Natural killer cell (primary cell): ENCODE measurements around the gene TWIST2. TPM values are rescaled to one million over a fixed set of nuclear protein-coding genes. Genes with fewer than 3 reads are reported as not detected.

Experiments
- ATAC-seq, 3 donors: fragments of 150-1000 bp in 2 of 3; fragments of 200-7000 bp in 1 of 3; cut with Tn5 transposase; 1 replicate in 1 of 3; 2 replicates in 2 of 3; pipeline ENCODE4 v1.10.0; 2021; ENCODE audit warnings: mild to moderate bottlenecking in 2 of 3, moderate library complexity in 2 of 3
- DNase-seq, 2 donors: peaks; one replicate each; pipeline versions ENCODE4 v3.0.0 to v3.0.0-alpha.2; 2013 to 2021; ENCODE audit warnings: mixed read lengths in 1 of 2
- H3K27ac ChIP-seq: one replicate; pipeline ENCODE4 v1.5.1; 2013; ENCODE audit warnings: mild to moderate bottlenecking, low read length
- H3K27me3 ChIP-seq: one replicate; pipeline ENCODE4 v1.6.1; 2013; ENCODE audit warnings: low read length; ENCODE audit not compliant: control insufficient read depth, insufficient read depth
- H3K36me3 ChIP-seq: one replicate; pipeline ENCODE4 v1.6.1; 2013; ENCODE audit warnings: low read length; ENCODE audit not compliant: control insufficient read depth, insufficient read depth
- H3K4me1 ChIP-seq: one replicate; pipeline ENCODE4 v1.6.1; 2013; ENCODE audit warnings: low read length; ENCODE audit not compliant: control insufficient read depth, insufficient read depth
- H3K4me3 ChIP-seq: one replicate; pipeline ENCODE4 v1.5.1; 2013; ENCODE audit warnings: low read length
- H3K9me3 ChIP-seq: one replicate; pipeline ENCODE4 v1.6.1; 2013; ENCODE audit warnings: low read length; ENCODE audit not compliant: control insufficient read depth, insufficient read depth
- H3K27ac Mint-ChIP-seq, 2 donors: one replicate each; pipeline ENCODE4 v1.8.0; 2022; ENCODE audit warnings: mild to moderate bottlenecking in 2 of 2, mixed read lengths in 2 of 2, moderate library complexity in 1 of 2
- H3K27me3 Mint-ChIP-seq, 2 donors: one replicate each; pipeline ENCODE4 v1.8.0; 2022; ENCODE audit warnings: low read depth in 2 of 2, mixed read lengths in 2 of 2
- H3K36me3 Mint-ChIP-seq: one replicate; pipeline ENCODE4 v1.8.0; 2022; ENCODE audit warnings: mixed read lengths
- H3K4me1 Mint-ChIP-seq, 2 donors: one replicate each; pipeline ENCODE4 v1.8.0; 2022; ENCODE audit warnings: mixed read lengths in 2 of 2
- H3K4me3 Mint-ChIP-seq: one replicate; pipeline ENCODE4 v1.8.0; 2022; ENCODE audit warnings: mild to moderate bottlenecking, moderate library complexity, mixed read lengths
- H3K9me3 Mint-ChIP-seq, 2 donors: one replicate each; pipeline ENCODE4 v1.8.0; 2022; ENCODE audit warnings: mixed read lengths in 2 of 2
- WGBS: methylation state at CpG from one replicate; pipeline ENCODE4 v1.1.7; 2013; ENCODE audit warnings: missing lambda C conversion rate; ENCODE audit not compliant: insufficient coverage; 5-methylcytosine and 5-hydroxymethylcytosine counted together
- intact Hi-C: fragments of 100-400 bp; cut with micrococcal nuclease; formaldehyde crosslinking; loops from one replicate; pipeline ENCODE4 v1.14.2; 2022
- total RNA-seq, 4 donors: library from RNA; stranded (reverse); fragments of 120-200 nt in 1 of 4; gene quantifications; one replicate each; pipeline versions ENCODE4 v1.2.3 to v1.2.4, GENCODE V29; 2013 to 2022
- TF ChIP-seq, protein P1 (sequence below): fragments of 200-600 bp; IDR thresholded peaks from one replicate; pipeline ENCODE4 v1.8.0; 2022; ENCODE audit warnings: antibody characterized with exemption

The TWIST2 gene
- total RNA-seq, 3 donors from 2014 or later (not counting 1 experiment from before 2014, with no cell fraction given) = not detected

DNA sequence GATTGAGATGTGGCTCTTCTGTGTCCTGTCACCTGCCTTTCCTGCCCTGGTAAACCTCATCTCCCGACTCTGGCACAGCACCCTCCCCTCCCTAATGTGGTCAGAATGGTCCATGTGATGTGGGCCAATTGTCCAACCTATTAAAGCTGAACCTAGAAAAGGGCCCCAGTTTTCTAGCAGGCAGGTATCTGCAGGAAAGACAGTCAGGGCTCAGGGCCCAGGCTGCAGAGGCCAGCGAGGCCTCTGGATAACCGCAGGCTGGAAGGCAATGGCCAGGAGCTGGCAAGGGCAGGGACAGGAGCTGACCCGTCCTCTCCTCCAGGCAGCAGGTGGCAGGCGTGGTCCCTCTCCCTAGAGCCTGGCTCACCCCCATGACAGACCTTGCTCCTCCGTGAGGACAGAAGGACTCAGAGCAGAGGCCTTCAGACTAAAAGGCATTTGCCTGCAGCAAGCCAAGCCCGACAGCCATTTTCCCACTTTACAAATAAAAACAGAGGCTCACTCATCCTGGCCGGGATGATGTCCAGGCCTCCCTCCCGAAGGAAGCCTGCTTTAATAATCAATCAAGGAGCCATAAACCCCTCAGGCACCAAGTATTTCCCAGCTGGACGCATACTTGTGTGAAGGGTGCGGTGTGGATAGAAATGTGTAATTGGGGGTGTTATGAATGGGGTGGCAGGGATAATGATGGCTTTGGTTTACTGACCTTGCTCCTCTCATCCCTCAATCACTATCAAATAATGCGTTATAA, 107.1 kb downstream of the TWIST2 start:
- no peaks in the 10 kb centered on the region for H3K4me1 ChIP-seq
- H3K27me3 Mint-ChIP-seq = peaks cover 26 to 67% of the 10 kb centered on the region in 2 donors
- TF ChIP-seq, protein P1, sequence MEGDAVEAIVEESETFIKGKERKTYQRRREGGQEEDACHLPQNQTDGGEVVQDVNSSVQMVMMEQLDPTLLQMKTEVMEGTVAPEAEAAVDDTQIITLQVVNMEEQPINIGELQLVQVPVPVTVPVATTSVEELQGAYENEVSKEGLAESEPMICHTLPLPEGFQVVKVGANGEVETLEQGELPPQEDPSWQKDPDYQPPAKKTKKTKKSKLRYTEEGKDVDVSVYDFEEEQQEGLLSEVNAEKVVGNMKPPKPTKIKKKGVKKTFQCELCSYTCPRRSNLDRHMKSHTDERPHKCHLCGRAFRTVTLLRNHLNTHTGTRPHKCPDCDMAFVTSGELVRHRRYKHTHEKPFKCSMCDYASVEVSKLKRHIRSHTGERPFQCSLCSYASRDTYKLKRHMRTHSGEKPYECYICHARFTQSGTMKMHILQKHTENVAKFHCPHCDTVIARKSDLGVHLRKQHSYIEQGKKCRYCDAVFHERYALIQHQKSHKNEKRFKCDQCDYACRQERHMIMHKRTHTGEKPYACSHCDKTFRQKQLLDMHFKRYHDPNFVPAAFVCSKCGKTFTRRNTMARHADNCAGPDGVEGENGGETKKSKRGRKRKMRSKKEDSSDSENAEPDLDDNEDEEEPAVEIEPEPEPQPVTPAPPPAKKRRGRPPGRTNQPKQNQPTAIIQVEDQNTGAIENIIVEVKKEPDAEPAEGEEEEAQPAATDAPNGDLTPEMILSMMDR = no peak
- H3K4me3 ChIP-seq = no peak overlapping the region
- H3K27me3 ChIP-seq = peaks cover 3% of the 10 kb centered on the region
- no peak for DNase-seq
- intact Hi-C loops = no loop called here
- 74% methylated on average over 8 of the region's 12 CpGs for WGBS
- H3K36me3 ChIP-seq = no peaks in the 10 kb centered on the region
- H3K9me3 ChIP-seq = no peaks in the 10 kb centered on the region
- H3K27ac ChIP-seq = no peak overlapping the region
- no peaks in the 10 kb centered on the region for H3K4me1 Mint-ChIP-seq
- no peaks in the 10 kb centered on the region for H3K36me3 Mint-ChIP-seq
- ATAC-seq = no peak
- H3K4me3 Mint-ChIP-seq = no peak overlapping the region
- H3K27ac Mint-ChIP-seq = no peak overlapping the region
- no peaks in the 10 kb centered on the region for H3K9me3 Mint-ChIP-seq

DNA sequence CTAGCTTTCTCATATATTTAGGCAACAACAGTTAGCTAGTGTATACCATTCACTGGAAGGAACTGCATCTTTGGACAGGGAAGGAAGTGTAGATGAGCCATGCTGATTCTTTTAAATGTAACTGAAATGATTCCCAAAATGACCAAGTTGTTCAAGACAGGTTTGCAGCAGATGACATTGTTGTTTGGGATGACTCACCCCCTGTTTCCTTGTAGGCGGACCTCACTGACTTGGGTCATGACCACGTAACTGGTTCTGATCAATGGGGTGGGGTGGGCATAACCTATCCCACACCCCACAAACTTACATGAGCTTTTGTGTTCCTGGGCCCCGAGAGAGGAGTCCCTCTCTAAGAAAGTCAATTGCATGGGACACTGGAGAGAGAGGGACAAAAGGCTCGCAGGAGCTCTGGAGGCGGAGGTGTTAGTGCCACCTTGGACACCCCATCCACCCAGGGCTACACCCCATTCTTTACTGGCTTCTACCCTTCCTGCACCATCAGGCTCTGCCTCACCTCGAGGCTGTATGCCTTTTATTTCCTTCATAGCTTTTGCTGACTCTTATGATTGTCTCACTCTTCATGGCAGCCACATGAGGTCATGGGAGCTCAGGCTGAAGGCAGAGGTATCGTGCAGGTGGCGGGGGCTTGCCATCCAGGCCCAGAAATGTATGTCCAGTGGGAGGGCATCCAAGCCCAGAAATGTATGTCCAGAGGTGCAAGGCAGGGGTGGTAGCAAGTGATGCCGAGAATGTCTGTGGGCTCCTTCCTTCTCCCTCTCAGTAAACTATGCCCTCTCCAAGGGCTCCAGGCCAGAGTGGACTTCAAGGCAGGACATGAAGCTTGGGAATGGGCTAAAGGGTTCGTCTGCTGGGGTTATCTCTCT, 108.0 kb downstream of the TWIST2 start:
- ATAC-seq (no peak), DNase-seq (no peak)
- WGBS = 68% methylated on average over 8 of the region's 10 CpGs
- Histone ChIP-seq H3K9me3 (no peaks in the 10 kb centered on the region), H3K36me3 (no peaks in the 10 kb centered on the region), H3K27me3 (peaks cover 3% of the 10 kb centered on the region), H3K27ac (no peak overlapping the region), H3K4me1 (no peaks in the 10 kb centered on the region), H3K4me3 (no peak overlapping the region)
- no peaks in the 10 kb centered on the region for H3K36me3 Mint-ChIP-seq
- H3K4me1 Mint-ChIP-seq = no peaks in the 10 kb centered on the region
- H3K9me3 Mint-ChIP-seq = no peaks in the 10 kb centered on the region
- intact Hi-C loops = no loop called here
- H3K27ac Mint-ChIP-seq = no peak overlapping the region
- TF ChIP-seq, protein P1 = no peak
- peaks cover 31 to 76% of the 10 kb centered on the region in 2 donors for H3K27me3 Mint-ChIP-seq
- H3K4me3 Mint-ChIP-seq = no peak overlapping the region

DNA sequence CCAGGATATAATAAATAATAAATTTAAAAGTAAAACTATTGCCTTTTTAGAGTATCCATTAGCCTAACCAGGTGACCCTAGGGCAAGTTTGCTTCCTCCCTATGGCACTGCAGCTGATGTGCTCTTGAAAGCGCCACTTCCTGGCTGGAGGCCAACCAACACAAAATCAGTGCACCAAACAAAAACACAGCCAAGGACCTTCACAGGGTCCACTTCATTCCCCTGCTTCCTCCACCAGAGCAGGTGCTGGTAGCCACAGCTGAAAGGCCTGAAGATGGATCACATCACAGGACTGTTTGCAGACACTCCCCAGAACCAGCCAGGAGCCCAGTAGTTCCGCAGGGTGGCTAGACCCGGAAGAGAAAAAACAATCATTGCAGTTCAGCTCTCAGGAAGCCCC, 108.8 kb downstream of the TWIST2 start:
- DNase-seq = no peak
- H3K4me1 ChIP-seq = no peaks in the 10 kb centered on the region
- no peaks in the 10 kb centered on the region for H3K9me3 Mint-ChIP-seq
- ATAC-seq = no peak
- WGBS = 83% methylated on average over 3 of the region's 3 CpGs
- H3K4me1 Mint-ChIP-seq = no peaks in the 10 kb centered on the region
- H3K27ac Mint-ChIP-seq = no peak overlapping the region
- H3K27me3 Mint-ChIP-seq = peaks cover 32 to 83% of the 10 kb centered on the region in 2 donors
- intact Hi-C loops = no loop called here
- no peak overlapping the region for H3K27ac ChIP-seq
- no peaks in the 10 kb centered on the region for H3K36me3 ChIP-seq
- no peak overlapping the region for H3K4me3 ChIP-seq
- no peak overlapping the region for H3K4me3 Mint-ChIP-seq
- peaks cover 3% of the 10 kb centered on the region for H3K27me3 ChIP-seq
- H3K36me3 Mint-ChIP-seq = no peaks in the 10 kb centered on the region
- H3K9me3 ChIP-seq = no peaks in the 10 kb centered on the region
- TF ChIP-seq, protein P1 = no peak
